GM18907 (cell line): ENCODE data around the gene LHFPL2.

ENCODE experiments used
- ATAC-seq: cut with Tn5 transposase; IDR thresholded peaks from one replicate; pipeline ENCODE4 v1.9.1; 2021; ENCODE audit warnings: mild to moderate bottlenecking, moderate library complexity; ENCODE audit not compliant: unreplicated experiment

The LHFPL2 gene

GRCh38 chr5:78527925-78528324 is 120.6 kb downstream of the LHFPL2 start:
- ATAC-seq: no peak

- no peak for ATAC-seq
Measured at GRCh38 chr5:78527054-78527859, 121.3 kb downstream of the LHFPL2 start.

GRCh38 chr5:78526049-78526525 is 122.5 kb downstream of the LHFPL2 start:
- ATAC-seq: no peak

GRCh38 chr5:78523314-78524193 is 125.0 kb downstream of the LHFPL2 start:
- no peak for ATAC-seq

GRCh38 chr5:78522476-78523260 is 125.9 kb downstream of the LHFPL2 start:
- ATAC-seq: no peak

- ATAC-seq: no peak
Measured at GRCh38 chr5:78521455-78521854, 127.1 kb downstream of the LHFPL2 start.

- ATAC-seq: no peak
Measured at GRCh38 chr5:78519198-78519941, 129.2 kb downstream of the LHFPL2 start.

- no peak for ATAC-seq
Measured at GRCh38 chr5:78518365-78519197, 130.0 kb downstream of the LHFPL2 start.

GRCh38 chr5:78515670-78516069 is 132.9 kb downstream of the LHFPL2 start:
- no peak for ATAC-seq

- no peak for ATAC-seq
Measured at GRCh38 chr5:78514427-78515330, 133.9 kb downstream of the LHFPL2 start.

GRCh38 chr5:78513441-78513840 is 135.1 kb downstream of the LHFPL2 start:
- ATAC-seq: no peak

- no peak for ATAC-seq
Measured at GRCh38 chr5:78512435-78512834, 136.1 kb downstream of the LHFPL2 start.

- ATAC-seq: no peak
Measured at GRCh38 chr5:78511121-78511906, 137.3 kb downstream of the LHFPL2 start.

- peak; percentile 78 for ATAC-seq
Measured at GRCh38 chr5:78509884-78510769, 138.4 kb downstream of the LHFPL2 start.

- ATAC-seq: no peak
Measured at GRCh38 chr5:78509145-78509865, 139.3 kb downstream of the LHFPL2 start.

GRCh38 chr5:78508186-78508765 is 140.3 kb downstream of the LHFPL2 start:
- no peak for ATAC-seq
